T1000 (cell line): Measurements from ENCODE around the gene ARHGAP19.
"Not testable (repeated sequence)": the region's sequence is repeated elsewhere in the genome, so short reads cannot be mapped to it uniquely, and the experiment has no call there.

Source experiments
- DNase-seq: peaks from one replicate; lab custom pipeline; 2025; ENCODE audit warnings: mixed read lengths; lab: John Stamatoyannopoulos, UW

ARHGAP19 gene

DNA sequence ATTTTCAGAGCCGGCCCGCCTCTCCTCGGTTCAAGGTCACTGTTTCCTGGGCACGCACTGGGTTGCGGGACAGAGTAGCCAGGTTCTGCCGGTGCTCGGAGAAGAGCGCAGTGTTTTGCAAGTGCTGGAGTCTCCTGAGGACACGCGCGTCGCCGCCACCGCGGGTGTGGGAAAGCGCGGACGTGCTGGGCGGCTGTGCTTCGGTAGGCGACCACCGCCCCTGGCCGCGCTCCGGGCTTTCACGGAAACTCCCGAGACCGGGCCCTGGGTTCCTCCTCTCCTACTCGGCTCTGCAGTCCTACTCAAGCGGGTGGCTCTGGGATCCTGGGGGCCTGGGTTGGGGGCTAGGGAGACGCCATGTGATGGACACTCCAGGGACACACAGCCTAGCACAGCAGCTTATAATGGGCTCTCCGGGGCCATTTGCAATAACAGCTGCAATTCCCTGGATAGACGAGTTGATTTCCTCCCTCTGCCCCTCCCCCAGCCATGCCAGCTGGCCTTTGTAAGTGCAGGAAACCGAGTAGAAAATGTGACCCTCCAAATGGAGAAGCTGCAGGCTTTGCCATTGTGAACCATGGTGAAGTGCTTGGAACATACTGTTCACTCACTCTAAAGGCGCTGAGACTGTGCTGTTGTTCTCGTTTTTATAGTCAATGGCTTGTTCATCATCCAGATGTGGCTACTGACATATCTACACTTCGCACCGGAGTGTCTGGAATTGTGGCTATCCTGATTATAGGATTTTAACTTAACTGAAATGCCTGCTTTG, 28.8 kb upstream of the ARHGAP19 start:
- no peak for DNase-seq

DNA sequence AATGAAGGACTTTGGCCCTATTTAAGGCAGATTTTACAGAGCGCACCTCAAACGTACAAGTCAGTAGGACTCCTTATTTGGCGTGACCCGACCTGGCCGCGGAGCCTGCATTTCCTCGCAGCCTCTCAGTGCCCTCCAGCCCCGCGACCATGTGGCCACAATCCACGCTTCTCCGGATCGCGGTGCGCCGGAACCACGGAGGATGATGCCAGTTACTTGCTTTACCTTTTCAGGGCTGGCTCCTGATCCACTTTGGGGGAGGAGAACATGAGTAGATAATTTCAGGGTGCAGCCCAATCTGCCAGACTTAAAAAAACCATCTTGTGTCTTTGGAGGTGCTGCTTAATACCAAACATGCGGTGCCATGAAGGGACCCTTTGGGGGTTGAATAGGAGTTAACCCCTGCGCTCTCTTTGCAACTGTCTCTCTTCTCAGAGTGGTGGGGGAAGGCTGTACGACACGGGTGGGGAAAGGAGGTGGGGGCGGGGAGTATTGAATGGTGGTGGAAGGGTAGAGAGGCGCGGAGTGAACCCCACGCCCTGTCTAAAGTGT, 28.1 kb upstream of the ARHGAP19 start:
- DNase-seq: no peak

DNA sequence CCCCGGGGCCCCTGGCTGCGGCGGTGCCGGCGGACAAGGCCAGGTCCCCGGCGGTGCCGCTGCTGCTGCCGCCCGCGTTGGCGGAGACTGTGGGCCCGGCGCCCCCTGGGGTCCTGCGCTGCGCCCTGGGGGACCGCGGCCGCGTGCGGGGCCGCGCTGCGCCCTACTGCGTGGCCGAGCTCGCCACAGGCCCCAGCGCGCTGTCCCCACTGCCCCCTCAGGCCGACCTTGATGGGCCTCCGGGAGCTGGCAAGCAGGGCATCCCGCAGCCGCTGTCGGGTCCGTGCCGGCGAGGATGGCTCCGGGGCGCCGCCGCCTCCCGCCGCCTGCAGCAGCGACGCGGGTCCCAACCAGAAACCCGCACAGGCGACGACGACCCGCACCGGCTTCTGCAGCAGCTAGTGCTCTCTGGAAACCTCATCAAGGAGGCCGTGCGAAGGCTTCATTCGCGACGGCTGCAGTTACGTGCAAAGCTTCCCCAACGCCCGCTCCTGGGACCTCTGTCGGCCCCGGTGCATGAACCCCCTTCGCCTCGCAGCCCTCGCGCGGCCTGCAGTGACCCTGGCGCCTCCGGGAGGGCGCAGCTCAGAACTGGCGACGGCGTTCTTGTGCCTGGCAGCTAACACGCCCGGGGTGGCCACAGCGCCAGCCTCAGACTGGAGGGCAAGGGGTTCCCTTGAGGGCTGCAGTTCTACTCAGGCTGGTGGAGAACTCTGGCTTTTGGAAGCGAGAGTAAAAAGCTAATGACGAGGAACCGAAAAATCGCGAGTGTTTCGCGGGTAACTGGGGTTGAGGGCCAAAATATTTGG, 27.4 kb upstream of the ARHGAP19 start:
- peak; percentile 25 for DNase-seq

DNA sequence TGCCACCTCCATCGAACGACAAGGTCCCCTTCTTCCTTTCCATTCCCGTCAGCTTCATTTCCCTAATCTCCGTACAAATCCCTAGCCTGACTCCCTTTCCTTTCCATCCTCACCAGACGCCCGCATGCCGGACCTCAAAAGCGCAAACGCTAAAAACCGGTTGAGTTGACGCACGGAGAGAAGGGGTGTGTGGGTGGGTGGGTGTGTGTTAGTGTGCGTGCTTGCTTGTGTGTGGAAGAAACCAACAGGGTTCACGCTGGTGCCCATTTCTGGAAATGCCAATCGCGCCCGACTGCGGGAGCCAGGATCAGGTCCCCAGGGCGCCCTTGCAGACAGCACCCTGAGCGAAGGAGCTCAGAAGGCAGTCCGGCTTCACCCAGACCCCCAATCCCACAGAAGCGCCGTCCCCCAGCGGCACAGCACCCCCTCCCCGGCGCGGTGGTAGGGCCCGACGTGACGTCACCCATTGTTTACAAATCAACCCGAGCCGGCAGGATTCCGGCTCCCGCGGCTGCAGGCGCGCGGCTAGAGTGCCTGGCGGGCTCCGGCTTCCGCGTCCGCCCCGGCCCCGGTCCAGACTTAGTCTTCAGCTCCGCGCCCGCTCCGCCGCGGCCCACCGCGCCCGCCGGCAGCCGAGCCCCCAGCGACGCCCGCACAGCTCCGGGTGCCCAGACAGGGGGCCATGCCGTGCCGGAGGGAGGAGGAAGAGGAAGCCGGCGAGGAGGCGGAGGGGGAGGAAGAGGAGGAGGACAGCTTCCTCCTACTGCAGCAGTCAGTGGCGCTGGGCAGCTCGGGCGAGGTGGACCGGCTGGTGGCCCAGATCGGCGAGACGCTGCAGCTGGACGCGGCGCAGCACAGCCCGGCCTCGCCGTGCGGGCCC, 26.6 kb upstream of the ARHGAP19 start, which contains the start of gene FRAT1:
FRAT1 (plus strand) TSS at position 500 of the 880 bp plus-strand sequence; CDS start at position 683, 183 bp downstream.
- peak; percentile 88 for DNase-seq

DNA sequence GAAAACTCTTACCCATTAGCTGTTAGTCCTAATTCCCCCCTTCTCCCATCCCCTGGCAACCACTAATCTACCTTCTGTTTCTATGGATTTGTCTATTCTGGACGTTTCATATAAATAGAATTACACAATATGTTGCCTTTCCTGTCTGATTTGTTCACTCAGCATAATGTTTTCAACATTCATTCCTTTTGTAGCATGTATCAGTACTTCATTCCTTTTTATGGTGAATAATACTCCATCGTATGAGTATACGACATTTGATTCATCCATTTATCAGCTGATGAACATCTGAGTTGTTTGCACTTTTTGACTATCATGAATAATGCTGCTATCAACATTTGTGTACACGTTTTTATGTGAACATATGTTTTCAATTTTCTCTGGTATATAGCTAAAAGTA, 22.2 kb upstream of the ARHGAP19 start:
- DNase-seq: no peak

DNA sequence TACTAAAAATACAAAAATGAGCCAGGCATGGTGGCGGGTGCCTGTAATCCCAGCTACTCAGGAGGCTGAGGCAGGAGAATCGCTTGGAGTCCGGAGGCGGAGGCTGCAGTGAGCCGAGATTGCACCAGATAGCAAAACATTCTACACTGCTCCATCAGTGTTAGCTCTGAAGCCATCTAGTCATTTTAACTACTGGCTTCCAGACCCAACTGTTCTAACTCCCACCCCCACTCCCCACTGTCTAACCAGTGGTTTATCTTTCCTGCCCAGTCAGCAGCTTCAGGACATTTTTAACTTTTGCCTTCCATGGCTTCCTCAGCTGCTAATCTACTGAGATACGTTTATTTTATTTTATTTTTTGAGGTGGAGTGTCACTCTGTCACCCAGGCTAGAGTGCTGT, 20.5 kb upstream of the ARHGAP19 start:
- DNase-seq: no peak

DNA sequence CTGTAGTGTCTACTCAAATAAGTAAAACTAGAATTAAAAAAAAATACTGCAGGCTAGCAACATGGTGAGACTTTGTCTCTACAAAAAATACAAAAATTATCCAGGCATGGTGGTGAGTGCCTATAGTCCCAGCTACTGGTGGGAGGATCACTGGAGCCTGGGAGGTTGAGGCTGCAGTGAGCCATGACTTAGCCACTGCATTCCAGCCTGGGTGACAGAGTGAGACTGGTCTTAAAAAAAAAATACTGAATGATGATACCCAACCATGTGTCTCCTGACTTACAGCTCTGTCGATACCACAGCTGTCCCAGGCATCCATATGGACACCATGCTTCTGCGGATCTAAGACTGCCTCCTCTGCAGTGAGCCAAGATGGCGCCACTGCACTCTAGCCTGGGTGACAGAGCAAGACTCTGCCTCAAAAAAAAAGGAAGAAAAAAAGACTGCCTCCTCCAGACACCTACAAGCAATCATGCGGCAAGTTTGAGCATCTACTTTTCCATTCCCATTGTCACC, 18.7 kb upstream of the ARHGAP19 start:
- DNase-seq: no peak

DNA sequence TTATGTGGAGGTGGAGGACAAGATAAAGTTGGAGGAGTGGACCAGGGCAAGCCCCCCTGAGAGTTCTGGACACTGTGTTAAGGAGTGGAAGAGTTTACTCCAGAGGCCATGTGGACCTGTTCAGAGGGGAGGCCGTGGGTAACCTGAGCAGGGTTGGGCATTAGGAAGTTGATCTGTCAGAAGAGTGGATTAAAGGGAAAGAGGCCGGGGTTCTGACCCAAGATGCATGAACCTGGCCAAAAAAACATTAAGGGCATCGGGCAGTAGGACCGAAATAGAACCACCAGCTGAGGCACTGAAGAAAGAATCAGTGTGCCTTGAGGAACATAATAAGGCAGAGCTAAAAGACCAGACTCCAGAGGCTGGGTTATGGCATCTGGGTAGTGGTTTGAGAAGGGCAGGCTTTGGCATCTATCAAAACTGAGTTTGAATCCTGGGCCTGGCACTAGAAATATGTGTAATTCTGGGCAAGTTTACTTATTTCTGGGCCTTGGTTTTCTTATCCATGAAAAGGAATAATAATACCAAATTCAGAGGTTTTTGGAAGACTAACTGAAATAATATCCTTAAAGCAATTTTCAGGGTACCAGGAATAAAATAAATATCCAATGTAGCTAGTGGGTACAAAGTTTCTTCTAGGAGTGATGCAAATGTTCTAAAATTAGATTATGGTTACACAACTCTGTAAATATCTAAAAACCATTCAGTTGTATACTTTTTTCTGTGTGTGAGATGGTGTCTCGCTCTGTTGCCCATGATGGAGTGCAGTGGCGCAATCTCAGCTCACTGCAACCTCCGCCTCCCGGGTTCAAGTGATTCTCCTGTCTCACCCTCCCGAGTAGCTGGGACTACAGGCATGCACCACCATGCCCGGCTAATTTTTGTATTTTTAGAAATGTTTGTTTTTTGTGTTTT, 15.7 kb upstream of the ARHGAP19 start:
- DNase-seq: no peak

DNA sequence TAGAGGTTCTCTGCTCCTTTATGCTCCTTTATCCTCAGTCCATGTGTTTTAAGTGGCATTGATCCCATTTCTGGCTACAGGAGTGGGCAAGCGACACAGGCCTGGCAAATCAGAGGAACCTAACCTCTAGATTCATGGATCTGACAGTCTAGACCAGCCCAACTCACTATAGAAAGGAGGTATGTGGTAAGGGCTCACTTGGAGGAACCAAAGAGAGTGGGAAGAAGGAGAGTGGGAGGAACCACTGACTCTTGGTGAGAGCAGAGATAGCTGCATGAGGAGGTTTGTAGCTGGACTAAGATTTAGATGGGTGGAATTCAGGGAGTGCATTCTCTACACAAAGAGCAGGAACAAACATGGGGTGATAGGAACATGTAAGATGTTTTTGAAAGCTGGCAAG, 15.0 kb upstream of the ARHGAP19 start:
- no peak for DNase-seq

DNA sequence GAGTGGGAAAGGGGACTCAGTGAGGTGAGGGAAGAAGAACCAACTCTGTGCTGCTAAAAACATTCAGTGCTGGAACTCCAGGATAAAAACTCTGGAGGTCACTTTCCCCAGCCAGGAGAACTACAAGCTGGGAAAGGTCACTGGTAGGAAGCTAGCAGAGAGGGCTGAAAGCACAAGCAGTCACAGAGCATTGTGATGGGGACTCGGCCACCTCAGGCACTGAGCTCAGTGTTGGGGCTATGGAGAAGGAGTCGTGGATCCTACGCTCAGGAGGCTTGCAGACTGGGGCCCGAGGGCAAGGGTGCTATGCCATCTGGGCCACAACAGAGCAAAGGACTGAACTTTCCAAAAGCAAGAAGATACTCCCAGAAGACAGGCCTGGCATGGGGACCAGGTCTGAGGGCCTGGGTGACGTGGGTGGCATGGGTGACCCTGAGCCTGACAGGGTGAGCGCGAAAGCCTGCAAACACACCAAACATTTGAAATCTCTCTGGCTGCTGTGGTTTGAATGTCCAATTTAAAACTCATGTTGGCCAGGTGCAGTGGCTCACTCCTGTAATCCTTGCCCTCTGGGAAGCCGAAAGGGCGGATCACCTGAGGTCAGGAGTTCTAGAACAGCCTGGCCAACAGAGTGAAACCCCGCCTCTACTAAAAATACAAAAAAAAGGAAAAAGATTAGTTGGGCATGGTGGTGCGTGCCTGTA, 9.8 kb upstream of the ARHGAP19 start:
- DNase-seq: no peak

DNA sequence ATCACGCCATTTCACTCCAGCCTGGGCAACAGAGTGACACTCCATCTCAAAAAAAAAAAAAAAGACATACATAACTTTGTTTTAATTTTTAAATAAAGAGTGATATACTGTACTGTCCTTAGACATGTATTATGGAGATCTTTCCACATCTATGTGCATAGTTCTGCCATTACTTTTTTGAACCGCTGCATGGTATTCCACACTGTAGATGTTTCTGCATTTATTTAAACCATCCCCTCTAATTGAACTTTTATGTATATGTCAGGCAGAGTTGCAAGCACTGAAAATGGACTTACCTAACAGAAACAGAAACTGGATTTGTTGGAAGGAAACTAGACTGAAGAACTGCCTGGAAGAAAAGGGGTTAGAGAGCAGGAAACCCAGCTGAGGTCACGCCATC, 8.5 kb upstream of the ARHGAP19 start:
- no peak for DNase-seq

DNA sequence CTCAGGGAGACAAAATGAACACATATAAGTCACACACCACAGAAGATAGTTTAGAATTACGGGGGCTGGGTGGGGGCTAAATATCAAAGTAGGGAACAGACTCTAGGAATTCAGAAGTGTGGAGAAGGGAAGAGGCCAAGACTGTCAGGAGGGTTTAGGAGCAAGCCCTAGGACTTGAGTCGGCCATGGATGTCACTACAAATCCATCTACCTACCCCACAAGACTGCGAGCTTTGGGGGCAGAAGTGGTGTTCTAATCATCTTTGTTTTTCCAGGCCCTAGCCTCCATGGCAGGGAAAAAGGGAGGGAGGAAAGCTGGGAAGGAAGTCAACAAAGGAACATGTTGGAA, 5.8 kb upstream of the ARHGAP19 start:
- DNase-seq: no peak

DNA sequence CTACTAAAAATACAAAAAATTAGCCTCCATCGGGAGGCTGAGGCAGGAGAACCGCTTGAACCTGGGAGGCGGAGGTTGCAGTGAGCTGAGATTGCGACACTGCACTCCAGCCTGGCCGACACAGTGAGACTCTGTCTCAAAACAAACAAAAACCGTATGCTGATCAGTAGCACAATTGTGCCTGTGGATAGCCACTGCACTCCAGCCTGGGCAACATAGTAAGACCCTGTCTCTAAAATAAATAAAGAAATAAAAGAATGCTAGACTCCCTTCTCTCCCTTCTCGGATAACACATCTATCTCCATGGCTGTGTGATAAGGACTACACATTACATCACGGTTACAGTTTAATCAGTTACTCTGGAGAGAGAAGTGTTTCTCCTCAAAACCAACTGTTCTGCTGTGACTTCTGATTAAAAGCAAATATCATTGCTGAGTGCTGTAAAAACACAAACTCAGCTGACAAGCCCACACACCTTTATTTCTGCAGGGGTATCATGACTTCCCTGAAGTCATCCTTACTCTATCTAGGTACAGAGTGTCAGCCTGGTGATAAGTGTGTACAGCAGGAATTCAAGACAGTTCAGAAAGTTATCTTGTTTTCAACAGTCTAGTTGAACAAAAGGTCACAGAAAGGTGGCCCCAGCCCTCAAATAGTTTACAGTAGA, 5.3 kb upstream of the ARHGAP19 start:
- DNase-seq: no peak

DNA sequence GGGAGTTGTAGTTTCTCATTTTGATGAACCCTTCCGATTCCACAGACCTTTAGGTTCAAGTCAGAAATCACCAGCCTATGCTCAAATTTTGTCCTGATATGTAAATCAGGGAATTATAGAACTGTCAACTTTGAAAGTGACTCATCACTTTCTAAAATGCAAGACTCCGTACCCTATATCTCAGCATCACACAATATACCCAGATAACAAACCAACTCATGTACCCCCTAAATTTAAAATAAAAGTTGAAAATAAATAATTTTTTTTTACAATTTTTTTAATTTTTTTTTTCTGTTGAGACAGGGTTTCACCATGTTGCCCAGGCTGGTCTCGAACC, 393 bp upstream of the ARHGAP19 start:
- DNase-seq: no peak

DNA sequence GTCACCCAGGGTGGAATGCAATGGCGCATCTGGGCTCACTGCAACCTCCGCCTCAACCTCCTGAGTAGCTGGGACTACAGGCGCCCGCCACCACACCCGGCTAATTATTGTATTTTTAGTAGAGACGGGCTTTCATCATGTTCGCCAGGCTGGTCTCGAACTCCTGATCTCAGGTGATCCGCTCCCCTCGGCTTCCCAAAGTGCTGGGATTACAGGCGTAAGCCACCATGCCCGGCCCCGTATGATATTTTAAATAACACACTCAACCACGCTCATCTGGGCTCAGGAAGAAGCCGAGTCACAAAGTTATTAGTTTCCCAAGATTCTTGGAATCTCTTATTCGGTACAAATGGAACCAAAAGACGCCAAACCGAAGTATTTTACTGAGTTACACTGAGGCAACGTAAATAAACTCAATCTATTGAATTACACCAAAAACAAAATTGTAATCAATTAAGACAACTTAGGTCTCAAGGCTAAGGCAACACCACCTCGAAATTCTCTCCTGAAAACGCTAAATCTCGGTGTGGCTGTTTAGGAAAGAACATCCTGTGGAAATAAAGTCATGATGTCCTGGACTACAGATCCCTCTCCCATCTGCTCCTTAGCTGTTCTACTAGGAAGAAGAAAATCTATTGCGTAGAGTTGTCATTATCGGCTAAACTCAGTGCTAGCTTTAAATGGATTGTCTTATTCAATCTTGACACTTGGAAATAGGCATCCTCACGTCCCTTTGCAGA, 910 bp downstream of the ARHGAP19 start:
- no peak for DNase-seq

DNA sequence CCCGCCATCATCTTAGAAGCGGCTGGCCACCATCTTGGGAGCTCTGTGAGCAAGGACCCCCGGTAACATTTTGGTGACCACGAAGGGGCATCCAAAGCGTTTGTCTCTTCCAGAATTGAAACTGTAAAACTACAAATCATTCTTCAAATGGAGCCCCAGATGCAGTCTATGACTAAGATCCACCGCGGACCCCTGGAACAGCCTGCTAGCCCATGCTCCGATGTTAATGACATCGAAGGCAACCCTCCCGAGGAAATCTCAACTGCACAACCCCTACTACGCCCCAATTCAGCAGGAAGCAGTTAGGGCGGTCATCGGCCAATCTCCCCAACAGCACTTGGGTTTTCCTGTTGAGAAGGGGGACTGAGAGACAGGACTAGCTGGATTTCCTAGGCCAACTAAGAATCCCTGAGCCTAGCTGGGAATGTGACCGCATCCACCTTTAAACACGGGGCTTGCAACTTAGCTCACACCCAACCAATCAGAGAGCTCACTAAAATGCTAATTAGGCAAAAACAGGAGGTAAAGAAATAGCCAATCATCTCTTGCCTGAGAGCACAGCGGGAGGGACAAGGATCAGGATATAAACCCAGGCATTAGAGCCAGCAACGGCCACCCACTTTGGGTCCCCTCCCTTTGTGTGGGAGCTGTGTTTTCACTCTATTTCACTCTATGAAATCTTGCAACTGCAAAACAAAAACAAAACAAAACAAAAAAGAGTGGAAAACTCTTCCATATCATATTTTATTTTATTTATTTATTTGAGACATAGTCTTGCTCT, 1.7 kb downstream of the ARHGAP19 start:
- DNase-seq: not testable (repeated sequence)

DNA sequence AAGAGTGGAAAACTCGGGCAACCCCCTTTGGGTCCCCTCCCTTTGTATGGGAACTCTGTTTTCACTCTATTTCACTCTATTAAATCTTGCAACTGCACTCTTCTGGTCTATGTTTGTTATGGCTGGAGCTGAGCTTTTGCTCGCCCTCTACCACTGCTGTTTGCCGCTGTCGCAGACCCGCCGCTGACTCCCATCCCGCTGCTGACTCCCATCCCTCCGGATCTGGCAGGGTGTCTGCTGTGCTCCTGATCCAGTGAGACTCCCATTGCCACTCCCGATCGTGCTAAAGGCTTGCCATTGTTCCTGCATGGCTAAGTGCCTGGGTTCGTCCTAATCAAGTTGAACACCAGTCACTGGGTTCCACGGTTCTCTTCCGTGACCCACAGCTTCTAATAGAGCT, 2.4 kb downstream of the ARHGAP19 start:
- DNase-seq: not testable (repeated sequence)

DNA sequence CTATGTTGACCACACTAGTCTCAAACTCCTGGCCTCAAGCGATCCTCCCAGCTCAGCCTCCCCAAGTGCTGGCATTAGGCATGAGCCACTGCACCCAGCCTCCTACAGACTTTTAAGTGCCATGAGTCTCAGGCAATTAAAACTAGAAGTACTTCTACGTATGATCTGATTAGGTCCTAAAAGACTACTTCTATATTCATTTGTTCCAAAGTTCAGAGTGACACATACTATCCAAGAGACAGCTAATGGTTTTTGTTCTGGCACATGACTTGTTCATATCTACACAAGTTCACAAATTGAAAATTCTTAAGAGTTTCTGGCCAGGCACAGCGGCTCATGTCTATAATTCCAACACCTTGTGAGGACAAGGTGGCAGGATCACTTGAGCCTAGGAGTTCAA, 11.7 kb downstream of the ARHGAP19 start:
- no peak for DNase-seq
